ENCODE measurements around the gene CAND2. TPM values are rescaled to one million over a fixed set of nuclear protein-coding genes. Genes with fewer than 3 reads are reported as not detected.

The CAND2 gene
- polyA plus RNA-seq, 3 donors from 2014 or later, result 0.32 to 1.3 TPM; not detected in 1

DNA sequence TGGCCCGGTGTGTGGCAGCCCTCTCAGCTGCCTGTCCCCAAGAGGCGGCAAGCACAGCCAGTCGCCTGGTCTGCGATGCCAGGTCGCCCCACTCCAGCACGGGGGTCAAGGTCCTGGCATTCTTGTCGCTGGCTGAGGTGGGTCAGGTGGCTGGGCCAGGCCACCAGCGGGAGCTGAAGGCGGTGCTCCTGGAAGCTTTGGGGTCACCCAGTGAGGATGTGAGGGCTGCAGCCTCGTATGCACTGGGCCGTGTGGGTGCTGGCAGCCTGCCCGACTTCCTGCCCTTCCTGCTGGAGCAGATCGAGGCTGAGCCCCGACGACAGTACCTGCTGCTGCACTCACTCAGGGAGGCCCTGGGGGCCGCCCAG is 20.8 kb downstream of the CAND2 start:
- H3K4me3 Mint-ChIP-seq, result no peak overlapping the region
- no peak overlapping the region for H3K27ac Mint-ChIP-seq

DNA sequence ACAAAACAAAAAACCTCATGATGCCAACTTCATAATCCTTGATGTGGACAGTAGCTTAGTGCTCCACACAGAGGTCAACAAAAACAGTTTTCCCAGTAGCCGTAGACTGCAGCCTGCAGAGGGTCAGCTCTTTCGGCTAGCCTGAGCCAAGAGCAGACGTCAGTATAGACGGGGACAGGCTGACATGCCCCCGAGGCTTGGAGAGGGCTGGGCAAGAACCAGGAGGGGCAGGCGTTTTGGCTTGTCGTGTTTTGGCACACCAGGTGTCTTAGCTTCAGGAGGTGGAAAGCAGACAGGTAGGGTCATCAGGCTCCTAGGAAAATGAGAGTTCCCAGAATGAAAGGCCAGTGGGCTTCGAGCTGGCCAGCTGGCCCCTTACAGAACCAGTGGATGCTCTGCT is 21.8 kb downstream of the CAND2 start:
- Mint-ChIP-seq H3K9me3 (no peaks in the 10 kb centered on the region), H3K36me3 (no peaks in the 10 kb centered on the region), H3K4me3 (no peak overlapping the region), H3K4me1 (no peaks in the 10 kb centered on the region), H3K27me3 (ENCODE audit: low read depth in 3 of 3) (peaks cover 0 to 1% (median 0%) of the 10 kb centered on the region in 3 donors), H3K27ac (no peak overlapping the region)
- DNase-seq, result no peak

More for the DNA sequence above, 20.8 kb downstream of the CAND2 start:
- no peaks in the 10 kb centered on the region for H3K9me3 Mint-ChIP-seq
- H3K27me3 Mint-ChIP-seq (ENCODE audit: low read depth in 3 of 3), result peaks cover 0 to 2% (median 1%) of the 10 kb centered on the region in 3 donors
- no peaks in the 10 kb centered on the region for H3K4me1 Mint-ChIP-seq
- DNase-seq, result no peak
- no peaks in the 10 kb centered on the region for H3K36me3 Mint-ChIP-seq

DNA sequence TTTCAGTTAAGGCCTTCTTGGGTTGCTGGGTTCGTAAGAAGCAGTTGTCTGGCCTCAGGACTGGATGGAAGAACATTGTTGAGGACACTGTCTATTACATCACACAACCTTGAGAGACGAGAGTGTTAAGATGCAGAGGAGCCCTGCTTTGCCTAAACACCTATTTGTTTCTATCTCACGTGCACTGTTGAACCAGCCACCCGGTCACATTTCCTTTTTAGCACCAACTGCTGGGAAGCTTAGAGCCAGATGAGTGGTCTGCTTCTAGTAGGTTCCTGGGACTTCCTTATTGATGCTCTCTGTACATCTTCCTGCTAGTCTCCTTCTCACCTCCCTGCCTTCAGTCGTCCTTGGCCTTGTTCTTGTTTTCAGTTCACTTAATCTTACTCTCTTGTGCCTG is 22.3 kb downstream of the CAND2 start:
- no peaks in the 10 kb centered on the region for H3K4me1 Mint-ChIP-seq
- no peak for DNase-seq
- H3K27me3 Mint-ChIP-seq (ENCODE audit: low read depth in 3 of 3), result peaks cover 0 to 1% (median 0%) of the 10 kb centered on the region in 3 donors
- no peaks in the 10 kb centered on the region for H3K36me3 Mint-ChIP-seq
- H3K27ac Mint-ChIP-seq, result peak overlapping the region in 1 of 6 donors; percentile 57
- H3K4me3 Mint-ChIP-seq, result no peak overlapping the region
- H3K9me3 Mint-ChIP-seq, result no peaks in the 10 kb centered on the region

DNA sequence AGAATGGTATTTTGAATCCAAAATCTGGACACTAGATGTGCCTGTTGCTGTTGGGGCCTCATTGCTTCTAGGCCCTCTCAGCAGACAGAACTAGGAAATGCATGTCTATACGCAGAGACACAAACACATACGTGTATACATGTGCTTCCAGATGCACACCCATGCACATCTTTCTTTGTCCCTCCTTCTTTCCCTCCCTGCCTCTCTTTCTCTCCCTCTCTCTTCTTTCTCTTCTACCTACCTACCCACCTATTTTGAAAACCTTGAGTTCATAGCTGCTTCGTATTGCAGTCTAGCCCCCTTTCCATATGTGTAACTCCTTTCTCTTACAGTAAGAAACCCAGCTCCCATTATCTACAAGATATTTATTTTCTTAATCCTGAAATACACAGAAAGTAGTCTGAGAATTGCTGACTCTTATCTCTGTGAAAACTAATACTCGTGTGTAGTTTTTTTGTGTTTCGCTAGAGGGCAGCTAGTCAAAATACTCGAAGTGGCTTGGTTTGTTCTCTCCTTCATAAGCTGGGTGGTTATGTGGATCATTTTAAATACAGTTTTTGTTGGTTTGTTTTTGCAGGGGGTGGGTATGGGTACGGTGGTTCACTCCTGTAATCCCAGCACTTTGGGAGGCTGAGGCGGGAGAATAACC is 26.4 kb downstream of the CAND2 start:
- no peak for DNase-seq
- no peaks in the 10 kb centered on the region for H3K36me3 Mint-ChIP-seq
- H3K27ac Mint-ChIP-seq, result no peak overlapping the region
- H3K4me3 Mint-ChIP-seq, result no peak overlapping the region
- peaks cover 0 to 1% (median under 1%) of the 10 kb centered on the region in 3 donors for H3K27me3 Mint-ChIP-seq (ENCODE audit: low read depth in 3 of 3)
- H3K4me1 Mint-ChIP-seq, result no peaks in the 10 kb centered on the region
- no peaks in the 10 kb centered on the region for H3K9me3 Mint-ChIP-seq

DNA sequence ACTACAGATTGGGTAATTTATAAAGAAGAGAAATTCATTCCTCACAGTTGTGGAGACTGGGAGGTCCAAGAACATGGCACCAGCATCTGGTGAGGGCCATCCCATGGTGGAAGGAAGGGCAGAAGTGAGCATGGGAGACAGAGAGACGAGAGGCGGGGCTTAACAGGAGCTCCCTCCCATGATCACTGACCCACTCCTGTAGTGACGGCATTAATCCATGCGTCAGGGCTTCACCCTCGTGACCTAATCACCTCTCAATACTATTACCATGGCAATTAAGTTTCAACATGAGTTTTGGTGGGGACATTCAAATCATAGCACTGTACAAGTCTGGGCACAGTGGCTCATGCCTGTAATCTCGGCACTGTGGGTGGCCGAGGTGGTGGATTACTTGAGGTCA is 27.8 kb downstream of the CAND2 start:
- Mint-ChIP-seq H3K9me3 (no peaks in the 10 kb centered on the region), H3K4me3 (no peak overlapping the region), H3K4me1 (no peaks in the 10 kb centered on the region), H3K27me3 (ENCODE audit: low read depth in 3 of 3) (peaks cover 0 to 1% (median 1%) of the 10 kb centered on the region in 3 donors), H3K27ac (no peak overlapping the region), H3K36me3 (no peaks in the 10 kb centered on the region)
- no peak for DNase-seq

DNA sequence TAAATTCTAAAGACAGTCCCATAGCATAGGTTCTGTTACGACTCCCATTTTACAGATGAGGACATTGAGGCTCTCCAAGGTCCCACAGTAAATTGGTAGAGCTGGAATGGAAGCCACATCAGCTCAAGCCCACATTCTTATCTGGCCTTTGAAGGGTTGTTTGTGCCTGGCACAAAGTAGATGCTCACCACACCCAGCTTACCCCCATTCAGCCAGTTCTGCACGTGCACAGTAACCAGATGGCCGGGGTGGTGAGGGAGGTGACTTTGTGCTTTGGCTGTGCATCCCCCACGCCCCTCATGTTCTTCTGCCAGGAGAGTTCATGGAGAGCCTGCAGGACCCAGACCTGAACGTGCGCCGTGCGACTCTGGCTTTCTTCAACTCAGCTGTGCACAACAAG is 28.7 kb downstream of the CAND2 start:
- Mint-ChIP-seq H3K27ac (no peak overlapping the region), H3K27me3 (ENCODE audit: low read depth in 3 of 3) (peaks cover 0 to 1% (median 0%) of the 10 kb centered on the region in 3 donors), H3K36me3 (peaks cover 0 to 4% (median 0%) of the 10 kb centered on the region in 3 donors), H3K4me3 (no peak overlapping the region), H3K4me1 (no peaks in the 10 kb centered on the region), H3K9me3 (no peaks in the 10 kb centered on the region)
- DNase-seq, result no peak

DNA sequence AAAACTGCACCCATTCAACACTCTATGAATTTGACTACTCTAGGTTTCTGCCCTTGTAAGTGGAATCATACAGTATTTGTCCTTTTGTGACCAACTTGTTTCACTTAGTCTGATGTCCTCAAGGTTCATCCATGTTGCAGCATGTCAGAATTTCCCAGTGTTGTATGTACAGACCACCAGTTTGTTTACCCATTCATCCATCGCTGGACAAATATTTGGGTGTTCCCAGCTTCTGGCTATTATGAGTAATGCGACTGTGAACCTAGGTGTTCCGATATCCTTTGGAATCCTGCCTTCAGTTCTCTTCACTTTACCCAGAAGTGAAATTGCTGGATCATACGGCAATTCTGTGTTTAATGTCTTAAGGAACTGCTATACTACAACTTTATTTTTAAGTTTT is 32.3 kb downstream of the CAND2 start:
- Mint-ChIP-seq H3K4me3 (no peak overlapping the region), H3K27me3 (ENCODE audit: low read depth in 3 of 3) (peaks cover 0 to 4% (median 3%) of the 10 kb centered on the region in 3 donors), H3K27ac (no peak overlapping the region), H3K36me3 (peaks cover 0 to 20% (median 0%) of the 10 kb centered on the region in 3 donors), H3K9me3 (no peaks in the 10 kb centered on the region), H3K4me1 (no peaks in the 10 kb centered on the region)
- no peak for DNase-seq

DNA sequence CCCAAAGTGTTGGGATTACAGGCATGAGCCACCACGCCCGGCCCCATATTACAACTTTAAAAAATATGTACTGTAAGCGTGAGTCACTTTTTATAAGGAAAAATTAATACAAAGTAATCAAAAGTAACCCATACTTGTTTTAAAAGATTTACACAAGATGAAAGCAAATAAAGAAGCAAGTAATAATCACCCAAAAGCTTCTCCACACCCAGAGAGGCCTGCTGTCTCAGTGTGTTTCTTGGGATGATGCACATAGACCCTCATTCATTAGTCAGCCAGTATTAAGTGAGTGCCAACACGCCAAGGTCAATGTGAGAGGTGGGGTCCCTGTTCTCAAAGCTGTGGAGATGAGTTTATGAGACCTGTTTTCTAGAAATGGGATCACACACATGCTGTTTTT is 32.9 kb downstream of the CAND2 start:
- H3K27me3 Mint-ChIP-seq (ENCODE audit: low read depth in 3 of 3), result peaks cover 0 to 4% (median 3%) of the 10 kb centered on the region in 3 donors
- H3K4me3 Mint-ChIP-seq, result no peak overlapping the region
- H3K36me3 Mint-ChIP-seq, result peaks cover 0 to 24% (median 0%) of the 10 kb centered on the region in 3 donors
- H3K4me1 Mint-ChIP-seq, result no peaks in the 10 kb centered on the region
- no peak for DNase-seq
- no peaks in the 10 kb centered on the region for H3K9me3 Mint-ChIP-seq
- H3K27ac Mint-ChIP-seq, result no peak overlapping the region

DNA sequence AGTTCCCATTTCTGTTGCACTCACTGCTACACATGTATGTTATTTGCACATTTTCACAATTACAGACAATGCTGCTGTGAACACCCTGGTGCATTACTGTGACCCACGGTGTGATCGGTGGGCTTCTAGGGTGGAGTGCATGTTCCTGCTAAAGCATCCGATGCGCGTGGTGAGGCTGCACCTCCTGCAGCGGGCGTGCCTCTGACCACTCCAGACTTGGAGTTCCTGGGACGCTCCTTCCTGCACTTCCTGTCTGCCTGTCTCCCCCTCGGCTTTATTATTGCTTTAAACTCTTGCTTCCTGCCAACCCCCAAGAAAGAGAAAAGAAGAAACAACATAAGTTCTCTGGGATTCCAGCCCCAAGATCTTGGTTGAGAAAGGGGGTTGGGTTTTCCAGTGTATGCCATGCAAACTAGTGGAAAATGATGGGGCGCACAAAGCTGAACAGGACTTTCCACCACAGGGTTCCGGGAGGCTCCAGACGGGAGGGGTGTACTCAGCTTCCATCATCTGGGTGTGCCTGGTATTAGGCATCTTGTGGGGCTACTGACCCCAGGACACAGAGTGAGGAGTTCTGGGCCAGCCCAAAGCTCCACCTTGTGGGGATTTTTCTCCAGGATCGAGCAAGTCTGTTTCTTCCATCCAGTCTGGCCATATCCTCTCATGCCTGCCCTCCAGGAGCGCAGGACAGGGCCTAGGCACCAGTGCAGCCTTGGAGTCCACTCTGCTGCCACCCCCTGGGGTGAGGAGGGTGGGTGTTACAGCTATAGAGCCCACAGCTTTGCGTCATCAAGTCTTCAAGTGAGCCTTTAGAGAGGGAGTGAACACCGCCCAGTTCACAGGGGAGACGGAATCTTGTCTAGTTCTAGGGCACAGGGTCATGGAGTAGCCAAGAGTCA is 33.7 kb downstream of the CAND2 start:
- Mint-ChIP-seq H3K27me3 (ENCODE audit: low read depth in 3 of 3) (peaks cover 0 to 4% (median 3%) of the 10 kb centered on the region in 3 donors), H3K4me1 (no peaks in the 10 kb centered on the region), H3K36me3 (peaks cover 0 to 27% (median 0%) of the 10 kb centered on the region in 3 donors), H3K27ac (no peak overlapping the region), H3K9me3 (no peaks in the 10 kb centered on the region), H3K4me3 (no peak overlapping the region)
- DNase-seq, result no peak

DNA sequence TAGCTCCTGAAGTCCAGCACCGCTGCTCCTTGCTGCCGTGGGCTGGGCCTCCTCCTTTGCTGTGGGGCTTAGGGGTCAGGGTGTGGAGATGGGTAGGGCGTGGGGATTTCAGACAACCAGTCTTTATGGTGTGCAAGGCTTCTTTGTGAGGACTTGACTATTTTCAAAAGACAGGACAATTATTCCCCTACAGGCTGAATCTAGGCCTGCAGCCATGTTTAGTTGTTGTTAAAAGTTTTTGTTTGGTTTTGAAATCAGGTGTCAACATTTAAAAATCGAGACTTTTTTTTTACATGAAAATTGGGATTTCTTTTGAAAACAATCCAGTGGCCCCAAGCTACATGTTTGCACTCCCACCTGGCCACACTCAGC is 34.3 kb downstream of the CAND2 start:
- no peak overlapping the region for H3K4me3 Mint-ChIP-seq
- peaks cover 0 to 1% of the 10 kb centered on the region in 2 donors for H3K4me1 Mint-ChIP-seq
- H3K9me3 Mint-ChIP-seq, result no peaks in the 10 kb centered on the region
- H3K27me3 Mint-ChIP-seq (ENCODE audit: low read depth in 3 of 3), result peaks cover 0 to 4% (median 3%) of the 10 kb centered on the region in 3 donors
- H3K36me3 Mint-ChIP-seq, result peaks cover 0 to 30% (median 0%) of the 10 kb centered on the region in 3 donors
- H3K27ac Mint-ChIP-seq, result no peak overlapping the region
- no peak for DNase-seq

DNA sequence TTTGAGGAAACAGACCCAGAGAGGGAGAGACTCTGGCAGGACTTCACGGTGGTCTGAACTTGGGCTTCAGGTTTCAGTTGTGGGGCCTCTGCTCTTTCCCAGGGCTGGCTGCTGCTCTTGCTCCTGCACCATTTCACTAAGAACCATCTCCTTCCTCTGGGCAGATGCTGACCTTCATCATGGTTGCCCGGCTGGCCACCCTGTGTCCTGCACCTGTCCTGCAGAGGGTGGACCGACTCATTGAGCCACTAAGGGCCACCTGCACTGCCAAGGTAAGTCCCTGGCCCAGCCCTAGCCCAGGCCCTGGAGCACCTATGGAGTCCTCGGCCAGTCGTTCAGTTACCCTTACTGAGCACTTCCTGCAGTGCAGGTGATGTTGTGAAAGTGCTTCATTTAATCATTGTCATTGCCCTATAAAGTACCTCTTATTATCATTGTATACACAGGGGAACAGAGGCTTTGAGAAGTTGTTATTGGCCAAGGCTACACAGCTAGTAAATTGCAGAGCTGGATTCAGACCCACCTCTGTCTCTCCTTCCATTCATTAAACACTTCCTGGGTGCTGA is 34.9 kb downstream of the CAND2 start:
- no peak overlapping the region for H3K4me3 Mint-ChIP-seq
- no peak for DNase-seq
- H3K9me3 Mint-ChIP-seq, result no peaks in the 10 kb centered on the region
- peak overlapping the region in 2 of 6 donors; percentile 3 to 64 for H3K27ac Mint-ChIP-seq
- H3K36me3 Mint-ChIP-seq, result peaks cover 0 to 35% (median 0%) of the 10 kb centered on the region in 3 donors
- H3K27me3 Mint-ChIP-seq (ENCODE audit: low read depth in 3 of 3), result peaks cover 0 to 4% (median 3%) of the 10 kb centered on the region in 3 donors
- H3K4me1 Mint-ChIP-seq, result peaks cover under 1 to 4% of the 10 kb centered on the region in 2 donors

DNA sequence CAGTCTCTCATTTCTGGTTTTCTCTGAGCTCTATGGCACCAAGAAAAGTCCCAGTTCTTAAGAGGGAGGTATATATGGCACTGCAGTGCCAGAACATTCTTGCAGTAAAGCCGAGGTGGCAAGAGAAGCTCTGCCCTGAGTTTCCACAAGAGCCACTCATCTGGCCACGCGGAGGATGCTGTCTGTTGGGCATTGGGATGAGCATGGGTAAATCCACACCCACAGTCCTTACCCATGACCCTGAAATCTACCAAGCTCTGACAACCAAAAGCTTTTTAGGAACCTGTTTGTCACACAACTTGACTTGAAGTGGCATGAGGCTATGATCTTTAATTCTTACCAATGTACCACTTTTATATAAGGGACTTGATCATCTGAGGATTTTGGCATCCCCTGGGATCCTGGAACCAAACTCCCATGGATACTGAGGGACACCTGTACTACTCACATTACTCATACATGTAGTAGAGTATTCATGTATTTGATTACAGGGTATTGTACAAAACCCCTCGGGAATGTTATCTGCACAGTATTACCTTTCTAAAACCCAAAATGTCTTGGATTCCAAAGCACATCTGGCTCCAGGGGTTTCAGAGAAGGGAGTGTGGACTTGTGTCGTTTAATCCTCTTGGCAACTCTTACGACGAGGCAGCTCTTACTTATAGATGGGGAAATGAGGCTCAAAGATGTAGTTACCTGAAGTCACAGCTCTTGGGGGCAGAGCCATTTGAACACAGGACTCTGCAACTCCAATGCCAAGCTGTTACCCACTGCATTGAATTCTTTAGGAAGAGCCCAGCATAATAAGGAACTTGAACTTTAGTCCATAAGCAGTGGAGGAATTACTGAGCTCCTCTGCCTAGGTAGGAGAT is 36.1 kb downstream of the CAND2 start:
- Mint-ChIP-seq H3K27ac (peak overlapping the region in 3 of 6 donors; percentile 7 to 46 (median 41)), H3K4me1 (peaks cover 12 to 13% of the 10 kb centered on the region in 2 donors), H3K36me3 (peaks cover 0 to 42% (median 0%) of the 10 kb centered on the region in 3 donors), H3K4me3 (no peak overlapping the region), H3K27me3 (ENCODE audit: low read depth in 3 of 3) (peaks cover 0 to 4% (median 3%) of the 10 kb centered on the region in 3 donors), H3K9me3 (no peaks in the 10 kb centered on the region)
- DNase-seq, result no peak

Measured in immature natural killer cell (primary cell).